Body of pancreas (tissue), 4 donors: ENCODE measurements around the gene CFAP92. TPM values are rescaled to one million over a fixed set of nuclear protein-coding genes. Genes with fewer than 3 reads are reported as not detected.

Experiments
- ATAC-seq: fragments of 150-250 bp; one replicate; pipeline ENCODE4 v1.9.1; 2016
- DNase-seq, 4 donors: peaks; one replicate each; pipeline ENCODE4 v3.0.0-alpha.2; 2019
- H3K27ac ChIP-seq, 4 donors: fragments of 200-600 bp; sonication (generic); 1 replicate in 3 of 4; 2 replicates in 1 of 4; pipeline versions ENCODE4 v1.5.1 to v1.6.1; 2016 to 2019; ENCODE audit warnings: mild to moderate bottlenecking in 1 of 4, mixed read lengths in 1 of 4, moderate library complexity in 1 of 4
- H3K27me3 ChIP-seq, 2 donors: fragments of 200-600 bp; sonication (generic); one replicate each; pipeline ENCODE4 v1.6.0; 2016; ENCODE audit warnings: mild to moderate bottlenecking in 1 of 2
- H3K36me3 ChIP-seq, 2 donors: fragments of 200-600 bp; sonication (generic); replicated peaks in 1 of 2; 2 replicates each; pipeline ENCODE4 v1.5.1; 2016; ENCODE audit warnings: low read depth in 2 of 2; ENCODE audit not compliant: insufficient read depth in 1 of 2
- H3K4me1 ChIP-seq: fragments of 200-600 bp; sonication (generic); one replicate; pipeline ENCODE4 v1.6.0; 2016
- H3K4me3 ChIP-seq, 2 donors: fragments of 200-600 bp; sonication (generic); 1 replicate in 1 of 2; 2 replicates in 1 of 2; pipeline ENCODE4 v1.5.1; 2016 to 2019
- H3K9me3 ChIP-seq, 3 donors: fragments of 200-600 bp; sonication (generic); 1 replicate in 2 of 3; 2 replicates in 1 of 3; pipeline ENCODE4 v1.5.1; 2016
- CTCF ChIP-seq, 7 experiments: fragments of 450-650 bp in 4 of 7; fragments of 200-600 bp in 3 of 7; sonication (generic) in 3 of 7; IDR thresholded peaks; one replicate each; pipeline ENCODE4 v1.5.1; 2016 to 2019; ENCODE audit warnings: antibody characterized with exemption in 7 of 7
- POLR2A ChIP-seq, 3 donors: fragments of 450-650 bp; IDR thresholded peaks; one replicate each; pipeline ENCODE4 v1.6.1; 2016; ENCODE audit warnings: antibody characterized with exemption in 3 of 3, mild to moderate bottlenecking in 2 of 3
- WGBS, 2 donors: methylation state at CpG; one replicate each; pipeline ENCODE4 v1.1.5; 2017; 5-methylcytosine and 5-hydroxymethylcytosine counted together
- intact Hi-C: fragments of 100-400 bp; cut with DNase I; formaldehyde crosslinking; loops from one replicate; pipeline ENCODE4 v1.15.1; 2023
- total RNA-seq, 2 donors: library from RNA; depleted of rRNA; stranded (reverse); fragments of >200 nt; gene quantifications; one replicate each; pipeline ENCODE4 v1.1.0, GENCODE V29; 2016

Gene CFAP92
- total RNA-seq, 2 donors from 2014 or later, result not detected

DNA sequence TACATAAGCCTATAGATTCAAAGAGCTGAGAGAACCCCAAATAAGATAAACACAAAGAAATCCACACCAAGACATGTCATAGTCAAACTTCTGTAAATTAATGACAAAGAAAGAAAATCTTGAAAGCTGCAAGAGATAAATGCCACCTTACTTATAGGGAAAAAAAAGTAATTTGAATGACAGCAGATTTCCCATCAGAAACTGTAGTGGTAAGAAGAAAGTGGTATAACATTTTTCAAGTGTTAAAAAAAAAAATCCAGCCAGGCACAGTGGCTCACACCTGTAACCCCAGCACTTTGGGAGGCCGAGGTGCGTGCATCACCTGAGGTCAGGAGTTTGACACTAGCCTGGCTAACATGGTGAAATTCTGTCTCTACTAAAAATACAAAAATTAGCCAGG lies 37.4 kb downstream of the CFAP92 start:
- H3K27ac ChIP-seq, result no peak overlapping the region
- no peaks in the 10 kb centered on the region for H3K9me3 ChIP-seq
- no peak for ATAC-seq

GRCh38 chr3:128950223-128950938 lies 43.5 kb downstream of the CFAP92 start:
- intact Hi-C loops, result no loop called here
- TF ChIP-seq CTCF (IDR thresholded peaks at IDR 0.05) (no peak), POLR2A (IDR thresholded peaks at IDR 0.05) (no peak)
- Histone ChIP-seq H3K9me3 (no peaks in the 10 kb centered on the region), H3K36me3 (no peaks in the 10 kb centered on the region), H3K4me3 (no peak overlapping the region), H3K4me1 (no peaks in the 10 kb centered on the region), H3K27me3 (no peaks in the 10 kb centered on the region), H3K27ac (no peak overlapping the region)
- ATAC-seq (no peak), DNase-seq (no peak)
- WGBS, 2 donors, result 54 to 59% methylated on average over 14 to 15 of the region's 15 CpGs

More for the DNA sequence above, 37.4 kb downstream of the CFAP92 start:
- Histone ChIP-seq H3K4me1 (no peaks in the 10 kb centered on the region), H3K4me3 (no peak overlapping the region), H3K36me3 (no peaks in the 10 kb centered on the region), H3K27me3 (no peaks in the 10 kb centered on the region)
- DNase-seq, result no peak
- intact Hi-C loops, result no loop called here
- WGBS, 2 donors, result 90 to 96% methylated on average over 2 of the region's 2 CpGs
- no peak for TF ChIP-seq CTCF (IDR thresholded peaks at IDR 0.05)
- TF ChIP-seq POLR2A (IDR thresholded peaks at IDR 0.05), result no peak

- ATAC-seq (no peak), DNase-seq (no peak)
- H3K27me3 ChIP-seq, result no peaks in the 10 kb centered on the region
- H3K36me3 ChIP-seq, result no peaks in the 10 kb centered on the region
- H3K9me3 ChIP-seq, result no peaks in the 10 kb centered on the region
- intact Hi-C loops, result no loop called here
- H3K4me3 ChIP-seq, result no peak overlapping the region
- H3K27ac ChIP-seq, result no peak overlapping the region
- 94 to 97% methylated on average over 3 of the region's 3 CpGs for WGBS, 2 donors
- TF ChIP-seq CTCF (IDR thresholded peaks at IDR 0.05) (no peak), POLR2A (IDR thresholded peaks at IDR 0.05) (no peak)
- H3K4me1 ChIP-seq, result no peaks in the 10 kb centered on the region
These were observed 44.7 kb downstream of the CFAP92 start for GRCh38 chr3:128949158-128949557.

GRCh38 chr3:128946411-128946810 lies 47.5 kb downstream of the CFAP92 start:
- H3K27ac ChIP-seq, result no peak overlapping the region
- no peaks in the 10 kb centered on the region for H3K36me3 ChIP-seq
- WGBS, 2 donors, result 49 to 53% methylated on average over 7 of the region's 7 CpGs
- DNase-seq (no peak), ATAC-seq (no peak)
- H3K27me3 ChIP-seq, result no peaks in the 10 kb centered on the region
- intact Hi-C loops, result no loop called here
- TF ChIP-seq POLR2A (IDR thresholded peaks at IDR 0.05), result no peak
- TF ChIP-seq CTCF (IDR thresholded peaks at IDR 0.05), result no peak
- H3K4me1 ChIP-seq, result no peaks in the 10 kb centered on the region
- H3K4me3 ChIP-seq, result no peak overlapping the region
- no peaks in the 10 kb centered on the region for H3K9me3 ChIP-seq

DNA sequence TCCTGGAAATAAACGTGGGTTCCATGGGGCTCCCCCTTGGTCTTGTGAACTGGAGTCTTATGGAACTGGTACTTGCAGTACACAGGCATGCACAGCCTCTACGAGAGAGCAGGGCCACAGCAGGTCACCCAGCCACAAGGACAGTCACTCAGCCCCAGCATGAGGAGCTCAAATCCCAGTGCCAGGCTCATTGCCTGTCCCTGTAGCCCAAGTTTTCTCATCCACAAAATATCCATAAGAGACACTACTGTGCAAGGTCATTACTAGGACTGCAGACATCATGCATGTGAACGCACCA lies 48.0 kb downstream of the CFAP92 start:
- Histone ChIP-seq H3K36me3 (no peaks in the 10 kb centered on the region), H3K4me1 (no peaks in the 10 kb centered on the region), H3K4me3 (no peak overlapping the region), H3K9me3 (no peaks in the 10 kb centered on the region), H3K27me3 (no peaks in the 10 kb centered on the region), H3K27ac (no peak overlapping the region)
- TF ChIP-seq CTCF (IDR thresholded peaks at IDR 0.05), result no peak
- no peak for TF ChIP-seq POLR2A (IDR thresholded peaks at IDR 0.05)
- WGBS, 2 donors, result 69 to 90% methylated on average over 1 to 3 of the region's 3 CpGs
- DNase-seq (no peak), ATAC-seq (no peak)
- intact Hi-C loops, result no loop called here
